Caki2 (cell line): Measurements from ENCODE around the gene WWOX. TPM values are rescaled to one million over a fixed set of nuclear protein-coding genes. Genes with fewer than 3 reads are reported as not detected.
A peak's percentile ranks its signal among the peaks of the same experiment; 100 is the strongest.

Experiments
- DNase-seq: peaks from one replicate; pipeline ENCODE4 v3.0.0-alpha.2; 2015; ENCODE audit warnings: low read depth
- in situ Hi-C: cut with HindIII; loops from 2 replicates; pipeline ENCODE4 v1.10.0; 2016; ENCODE audit warnings: low sequenced_read_pairs, low pct_unique_long_range_greater_than_20kb, mixed read lengths
- total RNA-seq: library from RNA; depleted of rRNA; stranded (reverse); fragments of >200 nt; shearing (Covaris generic); gene quantifications from 2 replicates; pipeline ENCODE4 v1.2.3, GENCODE V29; 2014; ENCODE audit warnings: low replicate concordance

The WWOX gene
- total RNA-seq, 1 experiment from 2014 or later: 15.1 TPM

DNA sequence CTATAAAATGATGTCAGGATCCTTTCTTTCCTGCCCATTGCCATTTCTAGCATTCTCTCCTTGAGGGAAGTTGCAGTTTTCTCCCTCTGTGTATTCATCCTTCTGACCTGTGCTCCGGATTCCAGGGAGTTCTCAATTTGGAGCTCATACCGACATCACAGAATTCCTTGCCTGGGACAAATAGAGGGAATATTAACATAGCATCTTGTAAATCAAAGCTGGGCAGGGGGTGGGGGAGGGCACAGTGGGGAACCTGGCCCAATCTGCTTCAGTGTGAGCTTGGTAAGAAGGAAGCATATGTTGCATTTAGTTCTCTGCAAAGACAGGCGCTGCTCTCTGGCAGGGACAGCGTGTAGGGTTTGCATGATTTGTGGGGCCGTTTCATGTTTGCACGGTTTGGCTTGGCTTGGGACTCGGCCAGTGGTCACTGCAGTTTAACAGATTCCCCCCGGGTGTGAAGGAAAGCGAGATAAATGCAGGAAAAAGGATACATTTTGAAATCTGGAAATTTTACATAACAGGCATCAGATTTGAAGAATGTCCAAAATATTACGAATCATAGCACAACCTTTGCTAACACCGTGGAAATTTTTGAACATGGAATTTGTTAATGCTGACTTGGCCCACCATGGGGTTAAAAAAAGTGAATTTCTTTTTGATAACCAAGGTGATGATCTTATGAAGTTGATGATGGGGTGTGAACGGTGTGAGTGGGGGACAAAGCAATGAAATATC lies 178.0 kb downstream of the WWOX start:
- no peak for DNase-seq
- in situ Hi-C loops: no loop called here

DNA sequence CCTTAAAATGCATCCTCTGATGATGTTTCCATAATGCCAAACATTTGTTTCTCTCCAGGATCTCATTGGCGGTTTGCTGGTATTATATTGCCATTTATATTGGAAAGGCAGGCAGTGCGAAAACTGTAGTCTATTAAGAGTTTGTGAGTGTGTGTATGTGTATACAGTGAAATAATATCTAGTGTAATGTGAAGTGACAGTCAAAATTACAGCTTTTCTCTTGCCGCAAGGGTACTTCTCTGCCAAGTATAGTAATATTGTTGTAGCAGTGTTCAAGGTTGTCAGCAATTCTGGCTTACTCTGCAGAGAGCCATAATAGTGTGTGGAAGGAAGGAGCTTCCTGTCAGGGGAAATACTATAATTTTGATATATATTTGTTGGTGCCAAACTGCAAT lies 178.6 kb downstream of the WWOX start:
- no peak for DNase-seq
- in situ Hi-C loops: no loop called here

DNA sequence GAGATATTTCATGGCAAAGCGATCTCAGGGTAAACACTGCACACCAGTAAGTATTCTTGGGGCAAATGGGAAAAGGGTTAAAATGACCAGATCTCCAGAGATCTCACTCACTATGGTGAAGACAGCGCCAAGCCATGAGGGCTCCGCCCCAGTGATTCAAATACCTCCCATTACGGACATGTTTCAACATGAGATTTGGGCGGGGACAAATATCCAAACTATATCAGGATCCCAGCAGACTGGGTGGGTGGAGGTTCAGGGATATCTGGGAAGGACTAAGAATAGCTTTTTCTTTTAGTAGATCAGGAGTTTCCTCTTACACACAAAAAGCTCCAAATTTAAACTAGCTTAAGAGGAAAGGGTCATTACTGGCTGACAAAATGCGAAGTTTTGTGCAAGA lies 181.7 kb downstream of the WWOX start:
- in situ Hi-C loops: no loop called here
- DNase-seq: no peak

DNA sequence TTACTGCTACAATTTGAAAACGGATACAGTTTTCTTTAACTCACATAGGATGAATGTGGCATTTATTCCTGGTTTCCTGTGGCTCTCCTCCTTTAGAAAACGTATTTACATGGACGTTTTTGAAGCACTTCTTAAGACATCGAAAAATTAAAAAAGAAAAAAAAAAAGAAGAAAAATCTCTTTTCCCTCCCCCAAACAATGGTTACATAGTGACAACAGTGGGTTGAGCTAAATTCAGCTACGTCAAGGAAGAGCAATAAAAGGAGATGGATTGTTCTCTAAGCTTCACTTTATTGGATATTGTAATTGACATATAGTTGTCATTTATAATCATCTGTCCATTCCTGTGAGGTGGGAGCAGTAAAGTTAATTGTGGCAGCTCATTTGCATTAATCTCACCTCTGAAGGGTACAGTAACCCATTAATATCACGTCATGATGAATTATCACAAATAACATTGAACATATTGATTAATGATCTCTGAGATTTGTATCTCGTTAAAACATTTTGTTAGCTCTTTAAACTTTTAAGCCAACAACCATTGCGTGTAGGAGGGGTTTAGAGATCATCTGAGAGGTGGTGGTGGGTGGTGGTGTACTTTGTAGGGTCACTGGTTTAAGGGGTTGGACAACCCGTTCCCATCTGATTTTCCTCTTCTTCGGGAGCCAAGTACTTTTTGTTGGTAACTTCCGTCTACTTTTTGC lies 184.2 kb downstream of the WWOX start:
- in situ Hi-C loops: no loop called here
- no peak for DNase-seq

DNA sequence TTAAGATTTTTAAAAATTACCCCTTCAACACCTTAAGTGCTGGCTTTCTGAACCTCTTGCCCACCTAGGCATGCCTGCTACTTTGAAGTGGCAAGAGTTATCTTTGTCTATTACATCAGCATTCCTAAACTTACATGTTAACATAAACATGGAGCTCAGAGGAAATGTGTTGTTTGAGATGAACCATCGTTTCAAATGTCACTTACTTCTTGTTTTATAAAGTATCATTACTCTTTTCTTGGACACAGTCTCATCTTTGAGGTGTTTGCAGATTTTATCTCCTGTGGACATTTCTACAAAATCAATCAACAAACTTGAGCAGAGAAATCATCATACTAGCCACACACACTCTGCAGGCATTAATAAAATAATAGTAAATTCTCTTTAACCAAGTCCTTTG lies 184.9 kb downstream of the WWOX start:
- no peak for DNase-seq
- in situ Hi-C loops: no loop called here

DNA sequence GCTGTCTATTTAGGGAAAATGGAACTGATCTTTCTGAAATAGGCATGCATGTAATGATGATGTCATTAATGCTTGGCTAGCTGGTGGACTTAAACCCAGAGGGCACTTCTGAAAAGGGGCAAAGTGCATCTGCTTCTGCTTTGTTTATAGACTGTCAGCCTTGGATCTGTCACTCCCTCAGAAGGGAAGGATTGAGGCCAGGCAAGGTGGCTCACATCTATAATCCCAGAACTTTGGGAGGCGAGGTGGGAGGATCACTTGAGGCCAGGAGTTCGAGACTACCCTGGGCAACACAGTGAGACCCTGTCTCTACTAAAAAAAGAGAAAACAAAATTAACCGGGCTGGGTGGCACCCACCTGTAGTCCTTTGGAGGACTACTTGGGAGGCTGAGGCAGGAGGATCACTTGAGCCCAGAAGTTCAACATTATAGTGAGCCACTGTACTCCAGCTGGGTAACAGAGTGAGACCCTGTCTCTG lies 185.5 kb downstream of the WWOX start:
- DNase-seq: no peak
- in situ Hi-C loops: no loop called here

DNA sequence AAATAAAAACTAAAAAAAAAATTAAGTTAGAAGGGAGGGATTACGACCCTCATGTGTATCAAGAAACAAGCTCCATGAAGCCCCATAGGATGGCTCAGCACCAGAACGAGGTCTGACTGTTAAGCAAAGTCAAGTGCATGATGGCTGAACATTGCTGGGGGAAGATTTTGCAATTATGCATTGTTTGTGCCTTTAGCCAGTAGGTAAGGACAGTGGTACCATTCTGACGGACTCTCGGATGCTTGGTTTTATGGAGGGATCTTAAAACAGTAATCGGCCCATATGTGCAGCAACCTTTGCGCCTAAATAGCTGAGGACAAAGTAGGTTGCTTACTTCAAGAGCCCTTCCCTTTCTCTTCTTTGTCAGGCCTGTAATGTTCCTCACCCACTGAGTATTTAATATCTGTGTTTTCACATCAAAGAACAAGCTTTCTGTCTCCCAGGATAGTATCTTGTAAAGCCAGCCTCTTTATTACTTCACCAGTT lies 186.0 kb downstream of the WWOX start:
- in situ Hi-C loops: no loop called here
- DNase-seq: no peak

DNA sequence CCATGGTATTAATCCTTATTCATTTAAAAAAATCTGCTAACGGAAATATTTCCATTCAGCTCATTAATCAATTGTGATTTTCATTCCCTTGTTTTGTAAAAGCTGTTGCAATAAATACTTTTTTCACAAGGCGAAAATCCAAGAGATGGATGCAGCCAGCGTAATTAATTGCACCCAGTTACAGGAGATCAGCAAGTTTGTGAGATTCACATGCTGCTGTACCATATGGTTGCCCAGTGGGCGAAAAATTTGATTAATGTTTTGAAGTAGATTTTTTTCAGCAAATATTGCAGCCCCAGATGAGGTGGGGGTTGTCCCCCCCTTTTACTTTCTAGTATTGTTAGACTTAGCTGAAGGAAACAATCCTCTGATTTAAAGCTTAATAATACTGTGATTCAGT lies 186.6 kb downstream of the WWOX start:
- in situ Hi-C loops: no loop called here
- no peak for DNase-seq

DNA sequence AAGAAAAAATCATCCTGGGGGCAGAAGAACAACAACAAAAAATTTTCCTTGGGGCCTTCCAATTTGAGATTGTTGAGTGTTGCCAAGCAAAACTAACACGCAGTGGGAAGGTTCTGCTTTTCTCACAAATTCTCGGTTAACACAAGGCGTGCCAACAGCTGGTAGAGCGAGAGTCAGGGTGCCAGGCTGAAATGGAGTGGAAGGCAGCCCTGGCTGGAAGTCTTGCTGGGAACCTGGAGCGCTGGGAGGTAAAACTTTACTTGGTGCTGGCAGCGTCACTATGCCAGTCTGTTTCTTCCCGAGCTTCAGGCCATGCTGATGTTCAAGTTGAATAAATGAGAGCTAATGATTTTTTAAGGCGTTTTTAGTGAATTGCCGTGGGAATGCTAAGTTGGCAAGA lies 189.4 kb downstream of the WWOX start:
- DNase-seq: no peak
- in situ Hi-C loops: no loop called here

DNA sequence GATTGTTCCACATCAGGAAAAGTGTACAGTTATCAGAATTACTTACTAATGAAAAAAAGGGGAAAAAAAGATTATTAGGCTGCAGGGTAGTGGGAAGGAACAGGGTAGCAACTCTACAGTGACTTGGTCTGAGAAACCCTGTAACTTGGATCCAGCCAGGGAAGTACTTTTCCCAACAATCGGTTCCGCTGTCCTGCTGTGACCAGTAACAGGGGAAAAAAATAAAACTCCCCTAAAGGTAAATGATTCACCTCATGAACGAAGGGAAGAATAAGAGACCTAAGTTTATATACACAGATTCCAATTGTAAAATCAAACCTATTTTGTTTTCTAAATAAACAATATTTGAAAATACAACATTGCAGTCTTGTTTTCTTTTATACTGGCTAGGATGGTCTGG lies 189.9 kb downstream of the WWOX start:
- in situ Hi-C loops: no loop called here
- no peak for DNase-seq

DNA sequence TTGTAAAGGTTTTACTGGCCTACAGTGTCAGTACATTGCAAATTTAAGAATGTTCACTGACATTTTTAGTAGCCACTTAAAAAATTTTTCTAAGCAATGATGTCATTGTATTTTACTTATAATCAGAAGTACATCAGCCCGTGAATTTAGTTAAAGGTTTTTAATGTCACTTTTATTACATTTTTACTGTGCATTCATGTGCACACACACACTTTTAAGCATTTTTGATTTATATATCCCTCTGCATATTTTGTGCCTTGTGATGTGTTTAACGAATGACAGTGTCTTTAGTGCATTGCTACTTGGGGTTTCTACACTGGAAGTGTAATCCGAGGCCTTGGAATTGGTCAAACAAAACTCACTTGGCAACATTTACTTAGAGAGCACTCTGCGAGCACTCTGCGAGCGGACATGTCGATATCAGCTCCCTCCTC lies 190.4 kb downstream of the WWOX start:
- DNase-seq: no peak
- in situ Hi-C loops: no loop called here

DNA sequence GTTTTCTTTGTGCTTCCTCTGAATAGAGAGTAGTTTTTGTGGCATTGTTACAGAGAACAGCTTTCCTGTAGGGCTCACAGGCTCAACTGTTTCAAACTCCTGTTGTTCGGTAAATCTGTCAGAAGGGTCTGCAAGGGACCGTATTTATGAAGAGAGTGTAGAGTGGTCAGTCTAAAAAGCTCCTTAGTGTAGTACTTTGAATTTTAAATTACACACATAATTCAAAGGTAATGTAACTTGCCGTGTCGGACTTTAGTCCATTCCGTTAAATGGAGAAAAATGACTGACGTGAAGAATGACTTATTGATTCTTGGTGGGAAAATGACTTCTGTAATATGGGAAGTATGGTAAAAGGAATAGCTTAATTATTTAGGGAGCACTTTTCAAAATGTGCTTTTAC lies 190.9 kb downstream of the WWOX start:
- in situ Hi-C loops: no loop called here
- DNase-seq: no peak

DNA sequence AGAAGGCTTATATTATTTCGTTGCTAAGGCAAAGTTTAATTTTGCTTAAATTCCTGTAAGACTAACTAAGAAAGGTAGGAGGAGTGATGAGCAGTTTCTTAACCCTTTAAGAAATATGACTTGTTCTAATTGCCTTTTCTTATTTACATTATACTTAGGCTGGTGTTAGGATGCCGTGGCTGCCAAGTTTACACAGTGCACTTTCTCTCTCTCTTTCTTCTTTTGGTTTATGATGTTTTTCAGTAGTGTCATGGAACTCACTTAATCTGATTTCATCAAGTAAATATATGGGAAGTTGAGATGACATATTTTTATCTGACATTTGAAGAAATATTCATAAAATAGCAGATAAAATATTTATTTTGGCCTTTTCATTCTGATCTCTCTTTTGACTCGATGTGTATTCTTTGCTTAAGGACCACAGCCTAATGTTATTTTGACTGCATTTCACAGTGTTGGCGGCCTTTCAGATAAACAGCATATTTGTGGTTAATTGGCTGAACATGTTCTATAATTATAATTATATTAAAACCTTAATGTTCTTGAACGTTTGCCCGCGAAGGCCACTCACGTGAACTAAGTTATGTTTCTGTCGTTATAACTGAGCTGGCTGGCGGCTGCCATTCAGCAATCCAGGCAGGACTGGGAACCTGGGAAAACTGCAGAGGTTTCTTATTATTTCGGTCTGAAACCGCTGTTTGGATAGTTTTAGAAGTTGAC lies 191.6 kb downstream of the WWOX start:
- in situ Hi-C loops: no loop called here

DNA sequence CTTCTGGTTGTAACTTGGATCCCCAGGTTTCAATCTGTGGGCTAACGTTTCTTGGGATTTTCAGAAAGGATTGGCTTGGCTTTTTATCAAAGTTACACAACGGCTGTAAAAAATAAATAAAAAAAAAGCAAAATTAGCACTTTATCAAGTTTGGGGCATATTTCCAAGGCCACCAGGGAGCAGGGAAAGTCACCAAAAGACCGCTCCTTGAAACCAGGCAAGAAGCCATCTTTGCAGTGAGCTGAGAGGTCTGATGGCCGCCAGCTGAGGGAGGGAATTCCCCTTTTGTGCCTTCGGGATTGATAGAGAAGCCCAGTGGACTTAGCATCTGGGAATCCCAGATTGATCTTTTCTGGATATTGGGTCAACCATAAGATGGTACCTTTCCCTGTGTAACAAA lies 192.2 kb downstream of the WWOX start:
- DNase-seq: no peak
- in situ Hi-C loops: no loop called here

More for the DNA sequence above, 191.6 kb downstream of the WWOX start:
- no peak for DNase-seq

DNA sequence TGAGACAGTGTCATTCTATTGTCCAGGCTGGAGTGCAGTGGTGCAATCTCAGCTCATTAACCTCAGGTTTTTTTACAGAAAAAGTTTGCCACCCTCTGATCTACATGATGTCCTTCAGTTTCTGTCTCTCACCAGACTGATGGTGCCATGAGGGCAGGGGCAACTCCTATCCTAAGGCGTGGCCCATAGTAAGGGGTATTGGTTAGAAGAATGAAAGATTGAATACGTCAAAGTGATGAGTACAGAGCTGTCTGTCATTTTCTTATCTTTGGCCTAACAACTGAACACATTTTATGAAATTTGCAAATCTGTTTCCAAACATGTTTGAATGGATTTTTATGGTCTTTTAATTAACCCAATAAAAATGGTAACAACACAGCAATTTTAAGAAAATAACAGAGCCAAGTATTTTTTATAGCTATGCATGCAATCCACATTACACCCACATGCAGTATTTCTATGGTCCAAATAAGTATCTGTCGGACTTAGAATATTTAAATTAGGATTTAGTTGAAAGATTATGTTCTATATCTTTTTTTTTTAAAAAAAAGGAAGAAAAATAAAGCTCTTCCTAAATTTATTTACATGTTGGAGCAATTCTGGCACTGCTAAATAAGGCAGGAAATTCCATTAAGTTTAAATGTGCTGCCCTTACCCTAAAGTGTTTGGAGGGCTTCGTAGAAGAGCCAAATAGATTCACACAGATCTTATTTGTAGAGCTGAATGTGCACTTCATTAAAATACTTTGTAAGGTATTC lies 192.8 kb downstream of the WWOX start:
- in situ Hi-C loops: no loop called here
- no peak for DNase-seq

DNA sequence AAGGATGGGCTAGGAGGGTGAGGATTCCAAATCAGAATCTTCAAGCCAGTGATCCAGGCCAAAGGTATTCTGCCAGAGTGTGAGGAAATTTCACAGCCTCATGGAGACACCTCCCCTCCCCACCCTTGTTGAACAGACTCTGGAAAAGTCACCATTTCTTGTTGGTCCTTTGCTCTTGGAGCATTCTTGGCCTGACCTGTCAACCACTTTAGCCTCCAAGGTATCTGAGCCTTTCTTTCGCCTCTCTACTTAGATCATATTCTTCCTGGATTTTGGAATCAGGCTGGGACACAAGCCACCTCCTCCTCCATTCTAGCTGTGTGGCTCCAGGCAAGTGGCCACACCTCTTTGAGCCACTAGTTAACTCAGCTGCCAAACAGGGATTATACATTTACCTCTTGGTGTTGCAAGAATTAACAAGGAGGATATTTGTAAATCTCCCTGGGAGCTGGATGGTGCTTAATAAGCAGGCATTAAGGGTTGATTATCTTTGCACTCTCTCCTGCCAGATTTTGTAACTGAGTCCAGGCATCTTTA lies 193.5 kb downstream of the WWOX start:
- in situ Hi-C loops: no loop called here
- DNase-seq: peak; percentile 20

DNA sequence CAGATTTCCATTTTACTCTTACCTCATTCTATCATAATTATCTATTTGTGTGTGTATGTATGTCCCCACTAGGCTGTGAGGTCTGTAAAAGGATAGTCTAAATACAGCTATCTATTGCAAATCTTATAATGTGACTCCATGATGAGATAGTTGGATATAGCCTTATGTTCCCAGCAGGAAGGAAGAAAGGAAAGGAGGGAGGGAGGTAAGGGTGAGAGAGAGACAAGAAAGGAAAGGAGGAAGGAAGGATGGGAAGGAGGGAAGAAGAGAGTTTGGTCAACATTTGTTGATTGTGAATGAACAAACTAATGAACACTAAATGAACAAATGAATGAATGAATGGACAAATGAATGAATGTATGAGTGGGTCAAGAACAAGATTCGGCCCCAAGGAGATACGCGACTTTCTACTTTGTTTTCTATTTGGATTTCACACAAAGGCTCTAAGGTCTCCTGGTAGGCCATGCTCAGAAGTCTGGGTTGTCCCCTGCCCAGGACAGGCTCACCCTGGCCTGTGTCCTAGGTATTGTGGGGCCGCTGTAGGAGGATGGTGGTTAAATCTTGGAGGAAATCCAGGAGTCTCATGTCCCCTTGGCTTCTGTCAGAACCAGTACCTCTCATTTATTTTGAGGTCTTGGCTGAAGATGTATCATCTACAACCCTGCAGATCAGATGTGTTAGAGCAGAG lies 195.2 kb downstream of the WWOX start:
- DNase-seq: no peak
- in situ Hi-C loops: no loop called here
